ENCODE data around the gene CGN.
"Not testable (repeated sequence)": the region's sequence is repeated elsewhere in the genome, so short reads cannot be mapped to it uniquely, and the experiment has no call there.

The CGN gene

GRCh38 chr1:151501474-151501873 lies 9.7 kb upstream of the CGN start:
- no peak for DNase-seq

- no peak for DNase-seq
Measured at GRCh38 chr1:151502035-151502700, 9.0 kb upstream of the CGN start.

DNA sequence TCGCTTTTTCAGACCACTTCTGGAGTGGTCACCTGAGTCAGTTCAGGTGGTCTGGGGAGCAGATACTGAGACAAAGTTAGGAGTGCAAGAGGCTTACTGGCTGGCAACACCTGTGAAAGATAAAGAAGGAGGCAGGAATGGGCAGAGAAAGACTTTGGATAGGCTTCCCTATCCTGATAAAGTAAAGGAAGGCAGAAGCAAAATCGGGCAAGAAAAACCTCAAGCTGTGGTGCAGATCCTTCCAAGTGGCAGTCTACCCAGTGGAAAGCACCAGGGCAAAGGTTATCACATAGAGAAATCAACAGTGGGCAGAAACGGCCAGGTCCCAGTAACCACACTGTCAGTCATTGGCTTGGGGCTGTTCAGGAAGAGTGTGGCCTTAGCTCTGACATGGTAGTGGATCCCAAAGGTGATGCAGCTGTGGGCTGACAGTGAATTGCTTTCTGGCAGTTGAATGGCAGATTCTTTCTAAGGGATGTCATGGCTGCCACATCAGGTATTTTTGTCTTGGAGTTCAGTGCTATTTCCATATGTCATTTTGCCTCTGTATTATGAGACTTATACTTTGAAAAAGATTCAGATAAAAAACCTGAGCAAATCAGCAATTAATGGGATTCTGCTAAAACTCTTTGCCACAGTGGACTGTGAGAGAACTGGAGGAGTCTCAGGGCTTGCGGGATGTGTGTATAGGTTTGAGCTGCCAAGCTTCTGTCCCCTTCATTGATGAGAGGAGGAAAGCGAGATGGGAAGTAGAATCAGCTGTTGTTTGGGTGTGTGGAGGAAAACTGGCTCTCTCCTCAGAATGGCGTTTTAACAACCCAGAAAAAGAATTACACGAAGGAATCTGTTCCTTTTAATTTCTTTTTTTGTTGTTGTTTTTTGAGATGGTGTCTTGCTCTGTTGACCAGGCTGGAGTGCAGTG lies 8.1 kb upstream of the CGN start:
- no peak for DNase-seq

GRCh38 chr1:151504252-151504651 lies 6.9 kb upstream of the CGN start:
- DNase-seq, result no peak

GRCh38 chr1:151504759-151505158 lies 6.4 kb upstream of the CGN start:
- no peak for DNase-seq

DNA sequence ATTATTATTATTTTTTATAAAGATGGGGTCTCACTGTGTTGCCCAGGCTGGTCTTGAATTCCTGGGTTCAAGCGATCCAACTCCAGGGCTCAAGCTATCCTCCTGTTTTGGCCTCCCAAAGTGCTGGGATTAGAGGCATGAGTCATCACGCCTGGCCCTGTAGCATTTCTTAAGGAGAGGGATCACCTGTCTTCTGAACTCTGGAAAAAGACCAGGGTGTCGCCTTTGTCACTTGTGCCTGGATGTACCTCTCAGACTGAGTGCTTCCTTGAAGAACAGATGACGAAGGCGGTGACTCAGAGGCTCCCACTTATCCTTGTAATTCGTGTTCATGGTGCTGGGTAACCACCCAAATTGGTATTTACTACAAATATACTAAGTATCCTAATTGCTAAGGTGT lies 2.4 kb upstream of the CGN start:
- DNase-seq, result no peak

DNA sequence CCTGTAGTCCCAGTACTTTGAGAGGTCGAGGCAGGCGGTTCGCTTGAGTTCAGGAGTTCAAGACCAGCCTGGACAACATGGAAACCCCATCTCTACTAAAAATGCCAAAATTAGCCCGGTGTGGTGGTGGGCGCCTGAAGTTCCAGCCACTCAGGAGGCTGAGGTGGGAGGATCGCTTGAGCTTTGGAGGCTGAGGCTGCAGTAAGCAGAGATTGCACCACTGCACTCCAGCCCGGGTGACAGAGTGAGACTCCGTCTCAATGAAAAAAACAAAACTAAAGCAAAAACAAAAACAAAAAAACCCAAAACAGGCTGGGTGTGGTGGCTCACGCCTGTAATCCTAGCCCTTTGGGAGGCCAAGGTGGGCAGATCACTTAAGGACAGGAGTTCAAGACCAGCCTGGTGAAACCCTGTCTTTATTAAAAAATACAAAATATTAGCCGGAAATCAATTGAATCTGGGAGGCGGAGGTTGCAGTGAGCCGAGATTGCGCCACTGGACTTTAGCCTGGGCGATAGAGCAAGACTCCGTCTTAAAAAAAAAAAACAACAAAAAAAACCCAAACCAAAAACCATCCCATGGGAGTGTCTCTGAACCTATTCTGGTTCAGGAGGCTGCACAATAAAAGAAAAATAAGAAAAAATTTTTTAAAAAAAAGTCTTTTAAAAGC lies 1.7 kb upstream of the CGN start:
- DNase-seq, result no peak

DNA sequence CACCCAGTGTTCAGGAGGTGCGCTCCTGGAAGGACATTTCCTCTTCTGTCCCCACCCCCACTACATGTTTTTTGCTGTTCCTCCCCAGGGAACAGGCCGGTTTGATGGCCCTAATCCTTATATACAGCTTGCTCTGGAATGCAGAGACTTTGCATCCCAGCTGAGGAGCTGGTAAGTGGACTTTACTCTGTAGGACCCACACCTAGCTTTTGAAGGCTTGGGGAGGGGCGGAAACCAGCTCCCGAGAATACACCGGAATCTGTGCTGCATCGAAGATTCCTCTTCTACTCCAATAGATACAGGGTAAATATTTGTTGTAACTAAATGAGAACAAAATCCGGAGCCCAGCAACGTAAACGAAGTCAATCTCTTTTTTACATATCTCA lies 1.2 kb upstream of the CGN start:
- no peak for DNase-seq

DNA sequence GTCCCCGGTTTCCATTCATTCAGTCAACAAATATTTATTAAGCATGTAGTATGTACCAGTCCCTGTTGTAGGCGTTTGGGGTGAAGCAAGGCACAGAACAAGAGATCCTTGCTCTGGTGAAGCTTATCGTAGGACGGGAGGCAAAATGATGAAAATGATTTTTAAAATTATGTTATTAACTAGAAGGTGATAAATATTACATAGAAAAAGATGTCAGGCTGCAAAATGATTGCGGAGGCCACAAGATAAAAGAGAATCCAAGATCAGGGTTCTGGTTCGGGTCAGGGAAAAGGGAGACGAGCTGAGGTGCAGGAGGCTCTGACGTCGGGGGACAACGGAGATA lies 602 bp upstream of the CGN start:
- DNase-seq, result no peak

DNA sequence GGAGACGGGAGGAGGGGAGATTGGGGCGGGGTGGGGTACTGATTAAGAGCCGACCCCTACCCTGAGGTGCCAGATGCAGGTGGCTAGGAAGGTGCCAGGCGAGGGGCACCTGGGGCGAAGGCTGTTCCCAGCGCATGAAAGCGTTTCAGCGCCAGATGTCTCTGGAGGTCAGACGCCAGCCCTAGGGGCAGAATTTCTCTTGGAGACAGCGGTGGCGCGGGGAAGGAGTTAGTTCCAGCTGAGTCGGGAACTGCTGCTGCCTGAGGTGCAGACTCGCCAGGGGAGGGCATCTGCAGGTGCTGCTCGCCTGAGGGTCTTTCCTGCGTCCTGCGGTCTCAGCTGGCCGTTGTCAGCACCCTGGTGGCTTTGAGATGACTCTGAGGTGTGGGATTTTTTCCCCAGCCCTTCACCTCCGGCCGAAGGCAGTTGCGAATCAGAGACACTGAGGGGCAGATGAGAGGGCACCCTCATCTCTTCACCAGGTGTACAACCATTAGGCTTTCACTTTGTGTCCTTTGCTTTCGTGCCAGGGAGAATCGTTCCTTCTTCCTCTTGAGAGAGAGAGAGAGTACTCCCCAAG lies 539 bp downstream of the CGN start:
- DNase-seq, result no peak

- DNase-seq, result no peak
Measured at GRCh38 chr1:151512326-151512725, 1.1 kb downstream of the CGN start.

DNA sequence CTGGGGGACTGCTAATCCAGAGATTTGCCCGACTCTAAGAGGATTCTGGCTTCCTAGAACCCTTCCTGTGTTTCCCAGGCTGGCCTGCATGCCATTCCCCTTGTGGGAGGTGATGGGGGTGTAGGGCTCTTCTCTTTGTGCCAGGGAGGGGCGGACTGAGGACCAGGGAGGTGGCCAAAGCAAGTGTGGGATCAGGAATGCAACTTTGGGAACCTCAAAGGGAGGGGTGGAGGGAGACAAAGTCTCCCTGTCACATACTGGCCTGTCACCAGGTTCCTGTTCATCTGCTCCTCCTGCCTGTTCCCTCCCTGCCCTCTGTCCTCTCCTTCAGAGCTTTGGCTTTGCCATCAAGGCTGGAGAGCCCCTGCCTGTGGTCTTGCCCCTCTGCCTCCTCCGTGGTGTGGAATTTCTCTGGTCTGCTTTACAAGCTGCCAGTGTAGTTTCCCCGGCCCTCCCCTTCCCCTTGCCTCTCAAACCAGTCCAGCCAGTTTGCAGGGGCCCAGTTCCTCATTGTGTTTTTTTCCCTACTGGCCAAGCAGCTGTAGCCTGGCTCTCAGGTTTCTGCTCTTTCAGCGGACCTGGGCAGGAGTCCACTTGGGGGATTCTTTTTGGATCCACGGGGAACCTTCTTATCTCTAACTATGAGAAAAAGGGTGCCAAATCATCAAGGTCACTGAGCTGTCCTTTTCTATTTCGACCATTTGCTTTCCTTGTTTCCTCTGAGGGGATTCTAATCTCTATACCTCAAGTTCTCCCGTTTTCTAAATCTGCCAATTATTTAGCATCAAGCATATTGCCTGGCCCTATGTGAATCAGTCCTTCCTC lies 1.8 kb downstream of the CGN start:
- DNase-seq, result peak; percentile 82

GRCh38 chr1:151513626-151514121 lies 2.5 kb downstream of the CGN start:
- DNase-seq, result peak; percentile 74

GRCh38 chr1:151514366-151514765 lies 3.2 kb downstream of the CGN start:
- no peak for DNase-seq

- DNase-seq, result no peak
Measured at GRCh38 chr1:151515265-151515664, 4.1 kb downstream of the CGN start.

DNA sequence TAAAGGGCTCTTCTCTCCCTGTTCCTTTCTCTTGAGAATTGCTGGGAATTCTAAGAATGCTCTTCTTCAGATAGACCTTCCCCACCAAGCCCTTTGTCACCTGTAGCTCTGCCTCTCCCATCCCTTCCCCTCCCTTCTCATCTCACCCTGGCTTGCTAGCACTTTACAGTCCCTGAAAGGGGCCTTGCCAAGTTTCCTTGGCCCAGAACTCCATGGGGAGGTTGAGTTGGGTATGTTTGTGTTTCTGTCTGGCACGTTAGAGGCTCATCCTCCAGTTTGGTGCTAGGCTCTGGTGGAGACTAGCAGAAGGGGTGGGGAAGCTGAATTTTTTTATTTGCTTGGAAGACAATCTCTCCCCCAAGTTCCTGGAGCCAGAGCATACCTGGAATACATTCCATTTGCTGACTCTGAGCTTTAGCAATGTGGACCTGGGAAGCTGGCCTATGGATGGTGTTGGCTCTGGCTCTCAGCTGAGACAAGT lies 4.9 kb downstream of the CGN start:
- DNase-seq, result no peak

DNA sequence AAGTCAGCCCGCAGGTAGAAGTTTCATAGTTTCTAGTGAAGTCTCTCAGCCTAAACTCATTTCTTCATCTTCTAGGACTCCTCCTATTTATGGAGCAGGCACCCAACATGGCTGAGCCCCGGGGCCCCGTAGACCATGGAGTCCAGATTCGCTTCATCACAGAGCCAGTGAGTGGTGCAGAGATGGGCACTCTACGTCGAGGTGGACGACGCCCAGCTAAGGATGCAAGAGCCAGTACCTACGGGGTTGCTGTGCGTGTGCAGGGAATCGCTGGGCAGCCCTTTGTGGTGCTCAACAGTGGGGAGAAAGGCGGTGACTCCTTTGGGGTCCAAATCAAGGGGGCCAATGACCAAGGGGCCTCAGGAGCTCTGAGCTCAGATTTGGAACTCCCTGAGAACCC lies 7.2 kb downstream of the CGN start:
- no peak for DNase-seq

DNA sequence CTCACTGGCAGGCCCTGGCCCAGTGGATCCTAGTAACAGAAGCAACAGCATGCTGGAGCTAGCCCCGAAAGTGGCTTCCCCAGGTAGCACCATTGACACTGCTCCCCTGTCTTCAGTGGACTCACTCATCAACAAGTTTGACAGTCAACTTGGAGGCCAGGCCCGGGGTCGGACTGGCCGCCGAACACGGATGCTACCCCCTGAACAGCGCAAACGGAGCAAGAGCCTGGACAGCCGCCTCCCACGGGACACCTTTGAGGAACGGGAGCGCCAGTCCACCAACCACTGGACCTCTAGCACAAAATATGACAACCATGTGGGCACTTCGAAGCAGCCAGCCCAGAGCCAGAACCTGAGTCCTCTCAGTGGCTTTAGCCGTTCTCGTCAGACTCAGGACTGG lies 7.7 kb downstream of the CGN start:
- DNase-seq, result no peak

DNA sequence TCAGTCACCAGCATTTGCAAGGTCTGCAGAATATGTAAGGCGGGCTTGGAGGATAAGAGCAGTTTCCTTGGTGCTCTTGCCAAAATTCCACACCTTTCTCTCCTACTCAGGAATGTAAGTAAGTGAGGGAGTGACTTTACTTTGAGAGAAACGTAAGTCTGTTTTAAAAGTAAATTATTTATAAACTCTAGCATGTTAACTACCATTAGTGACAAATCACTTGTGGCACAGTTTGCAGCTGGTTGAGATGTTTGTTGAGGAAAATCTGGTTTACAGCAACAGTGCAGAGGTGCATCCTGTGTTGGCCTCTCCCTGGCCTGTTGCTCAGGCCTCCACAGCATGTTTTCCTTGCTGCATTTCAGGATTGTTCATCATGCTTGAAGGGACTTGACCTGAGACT lies 8.5 kb downstream of the CGN start:
- no peak for DNase-seq

DNA sequence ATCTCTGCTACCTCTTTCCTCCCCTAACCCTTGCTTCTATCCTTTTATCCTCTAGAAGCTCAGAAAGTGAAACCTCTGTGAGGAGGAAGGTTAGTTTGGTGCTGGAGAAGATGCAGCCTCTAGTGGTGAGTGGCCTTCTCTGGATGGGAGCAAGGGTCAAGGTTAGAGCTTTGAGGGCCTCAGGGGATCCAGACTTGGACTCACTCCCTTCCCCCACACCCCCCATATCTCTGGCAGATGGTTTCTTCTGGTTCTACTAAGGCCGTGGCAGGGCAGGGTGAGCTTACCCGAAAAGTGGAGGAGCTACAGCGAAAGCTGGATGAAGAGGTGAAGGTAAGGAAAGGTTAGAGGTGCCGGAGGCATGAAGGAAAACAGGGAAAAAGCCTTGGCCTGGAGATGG lies 9.2 kb downstream of the CGN start:
- no peak for DNase-seq

GRCh38 chr1:151522427-151522826 lies 11.2 kb downstream of the CGN start:
- not testable (repeated sequence) for DNase-seq

DNA sequence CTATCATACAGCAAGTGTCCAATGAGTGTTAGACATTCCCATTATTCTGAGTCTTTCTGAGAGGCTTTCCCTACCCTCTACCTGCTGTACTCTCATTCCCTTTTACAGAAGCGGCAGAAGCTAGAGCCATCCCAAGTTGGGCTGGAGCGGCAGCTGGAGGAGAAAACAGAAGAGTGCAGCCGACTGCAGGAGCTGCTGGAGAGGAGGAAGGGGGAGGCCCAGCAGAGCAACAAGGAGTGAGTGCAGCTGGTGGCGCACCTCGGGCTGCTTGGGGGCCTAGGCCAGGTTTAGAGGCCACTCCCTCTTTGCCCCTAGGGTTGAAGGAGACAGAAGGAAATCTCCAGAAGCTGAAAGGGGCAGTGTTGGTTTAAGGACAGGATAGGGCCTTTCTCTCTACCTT lies 12.1 kb downstream of the CGN start:
- DNase-seq, result no peak
